ENCODE measurements around the gene PUDP. TPM values are rescaled to one million over a fixed set of nuclear protein-coding genes. Genes with fewer than 3 reads are reported as not detected.
"Not testable (repeated sequence)": the region's sequence is repeated elsewhere in the genome, so short reads cannot be mapped to it uniquely, and the experiment has no call there.

PUDP gene
- total RNA-seq, 1 experiment from 2014 or later = 16.1 TPM

- H3K36me3 Mint-ChIP-seq (ENCODE audit: insufficient read depth, unreplicated experiment) = no peaks in the 10 kb centered on the region
- ChIA-PET CTCF (interaction anchor here (1.1 to 1.2 kb wide), 2 partner anchors 14 to 29 kb away, joined by 3 read pairs; no protein-coding TSS in a partner anchor), POLR2A (no interaction called here)
- no peaks in the 10 kb centered on the region for H3K27me3 Mint-ChIP-seq (ENCODE audit: insufficient read depth, unreplicated experiment)
- H3K4me1 Mint-ChIP-seq (ENCODE audit: insufficient read depth, unreplicated experiment) = no peaks in the 10 kb centered on the region
- no peak overlapping the region for H3K27ac Mint-ChIP-seq (ENCODE audit: low read depth, unreplicated experiment)
- intact Hi-C loops (cut with micrococcal nuclease) = loop anchor here (1.0 kb wide), 1 partner anchor 396 kb away; no protein-coding TSS in a partner anchor
- H3K4me3 Mint-ChIP-seq (ENCODE audit: unreplicated experiment) = no peak overlapping the region
- H3K9me3 Mint-ChIP-seq (ENCODE audit: unreplicated experiment) = no peaks in the 10 kb centered on the region
- no TSS peak for BruUV-seq (replicated peaks)
- TF ChIP-seq CTCF (IDR thresholded peaks at IDR 0.05; ENCODE audit: unreplicated experiment) = no peak
- peak; percentile 13 for DNase-seq (ENCODE audit: unreplicated experiment)
Measured at GRCh38 chrX:7190157-7190556, 42.2 kb upstream of the PUDP start.

GRCh38 chrX:7188672-7189071, 40.7 kb upstream of the PUDP start:
- Mint-ChIP-seq H3K4me1 (ENCODE audit: insufficient read depth, unreplicated experiment) (no peaks in the 10 kb centered on the region), H3K4me3 (ENCODE audit: unreplicated experiment) (no peak overlapping the region), H3K27me3 (ENCODE audit: insufficient read depth, unreplicated experiment) (no peaks in the 10 kb centered on the region), H3K36me3 (ENCODE audit: insufficient read depth, unreplicated experiment) (no peaks in the 10 kb centered on the region), H3K27ac (ENCODE audit: low read depth, unreplicated experiment) (no peak overlapping the region), H3K9me3 (ENCODE audit: unreplicated experiment) (no peaks in the 10 kb centered on the region)
- no peak for DNase-seq (ENCODE audit: unreplicated experiment)
- ChIA-PET CTCF (no interaction called here), POLR2A (no interaction called here)
- TF ChIP-seq CTCF (IDR thresholded peaks at IDR 0.05; ENCODE audit: unreplicated experiment) = no peak
- intact Hi-C loops (cut with micrococcal nuclease) = no loop called here
- BruUV-seq (replicated peaks) = no TSS peak

- no peak for TF ChIP-seq CTCF (IDR thresholded peaks at IDR 0.05; ENCODE audit: unreplicated experiment)
- H3K36me3 Mint-ChIP-seq (ENCODE audit: insufficient read depth, unreplicated experiment) = no peaks in the 10 kb centered on the region
- ChIA-PET CTCF (no interaction called here), POLR2A (no interaction called here)
- no peak overlapping the region for H3K27ac Mint-ChIP-seq (ENCODE audit: low read depth, unreplicated experiment)
- H3K9me3 Mint-ChIP-seq (ENCODE audit: unreplicated experiment) = no peaks in the 10 kb centered on the region
- intact Hi-C loops (cut with micrococcal nuclease) = no loop called here
- H3K4me3 Mint-ChIP-seq (ENCODE audit: unreplicated experiment) = no peak overlapping the region
- BruUV-seq (replicated peaks) = no TSS peak
- no peak for DNase-seq (ENCODE audit: unreplicated experiment)
- H3K4me1 Mint-ChIP-seq (ENCODE audit: insufficient read depth, unreplicated experiment) = no peaks in the 10 kb centered on the region
- H3K27me3 Mint-ChIP-seq (ENCODE audit: insufficient read depth, unreplicated experiment) = no peaks in the 10 kb centered on the region
Measured at GRCh38 chrX:7184816-7185215, 36.9 kb upstream of the PUDP start.

GRCh38 chrX:7179446-7179845, 31.5 kb upstream of the PUDP start:
- TF ChIP-seq CTCF (IDR thresholded peaks at IDR 0.05; ENCODE audit: unreplicated experiment) = no peak
- no peaks in the 10 kb centered on the region for H3K4me1 Mint-ChIP-seq (ENCODE audit: insufficient read depth, unreplicated experiment)
- no TSS peak for BruUV-seq (replicated peaks)
- no peaks in the 10 kb centered on the region for H3K9me3 Mint-ChIP-seq (ENCODE audit: unreplicated experiment)
- no peak overlapping the region for H3K27ac Mint-ChIP-seq (ENCODE audit: low read depth, unreplicated experiment)
- ChIA-PET CTCF (no interaction called here), POLR2A (no interaction called here)
- H3K4me3 Mint-ChIP-seq (ENCODE audit: unreplicated experiment) = no peak overlapping the region
- intact Hi-C loops (cut with micrococcal nuclease) = no loop called here
- H3K27me3 Mint-ChIP-seq (ENCODE audit: insufficient read depth, unreplicated experiment) = no peaks in the 10 kb centered on the region
- no peak for DNase-seq (ENCODE audit: unreplicated experiment)
- H3K36me3 Mint-ChIP-seq (ENCODE audit: insufficient read depth, unreplicated experiment) = no peaks in the 10 kb centered on the region

GRCh38 chrX:7178859-7179258, 30.9 kb upstream of the PUDP start:
- DNase-seq (ENCODE audit: unreplicated experiment); H3K4me1 Mint-ChIP-seq (ENCODE audit: insufficient read depth, unreplicated experiment); intact Hi-C loops (cut with micrococcal nuclease); H3K36me3 Mint-ChIP-seq (ENCODE audit: insufficient read depth, unreplicated experiment); H3K9me3 Mint-ChIP-seq (ENCODE audit: unreplicated experiment); BruUV-seq (replicated peaks); H3K27me3 Mint-ChIP-seq (ENCODE audit: insufficient read depth, unreplicated experiment); H3K27ac Mint-ChIP-seq (ENCODE audit: low read depth, unreplicated experiment); H3K4me3 Mint-ChIP-seq (ENCODE audit: unreplicated experiment); POLR2A ChIA-PET; CTCF ChIA-PET: not testable (repeated sequence)

All from MCF 10A (cell line).